ENCODE measurements around the gene LCN15.

GRCh38 chr9:136795000-136795348 is 30.7 kb upstream of the LCN15 start:
- no peak for TF ChIP-seq ZNF70 (CRISPR knock-in tag; IDR thresholded peaks at IDR 0.05)
- TF ChIP-seq ZFP30 (CRISPR knock-in tag; IDR thresholded peaks at IDR 0.05), result no peak
- TF ChIP-seq PPARA (CRISPR knock-in tag; IDR thresholded peaks at IDR 0.05; ENCODE audit: borderline replicate concordance), result no peak
- TF ChIP-seq RARB (CRISPR knock-in tag; IDR thresholded peaks at IDR 0.05), result no peak
- no peak for TF ChIP-seq PATZ1 (CRISPR knock-in tag; IDR thresholded peaks at IDR 0.05; ENCODE audit: borderline replicate concordance)
- TF ChIP-seq TCF4 (CRISPR knock-in tag; IDR thresholded peaks at IDR 0.05; ENCODE audit: borderline replicate concordance), result no peak
- TF ChIP-seq CSRNP3 (CRISPR knock-in tag; IDR thresholded peaks at IDR 0.05), result no peak
- no peak for TF ChIP-seq ISL1 (CRISPR knock-in tag; IDR thresholded peaks at IDR 0.05)
- TF ChIP-seq ARNTL (CRISPR knock-in tag; IDR thresholded peaks at IDR 0.05; ENCODE audit: borderline replicate concordance, low read depth), result no peak
- TF ChIP-seq ZC3H10 (CRISPR knock-in tag; IDR thresholded peaks at IDR 0.05), result no peak
- no peak for TF ChIP-seq POU6F1 (CRISPR knock-in tag; IDR thresholded peaks at IDR 0.05; ENCODE audit: borderline replicate concordance, low read depth)
- no peak for TF ChIP-seq TOX (CRISPR knock-in tag; IDR thresholded peaks at IDR 0.05; ENCODE audit: borderline replicate concordance)

All from SK-N-SH treated with all-trans-retinoic acid at 6 μM for 48 hours (cell line).